GM21515 (cell line): ENCODE measurements around the gene RCBTB2.
"Not testable (repeated sequence)": the region's sequence is repeated elsewhere in the genome, so short reads cannot be mapped to it uniquely, and the experiment has no call there.

Experiments used
- ATAC-seq: cut with Tn5 transposase; IDR thresholded peaks from one replicate; pipeline ENCODE4 v1.9.1; 2021; ENCODE audit not compliant: unreplicated experiment

Gene RCBTB2

DNA sequence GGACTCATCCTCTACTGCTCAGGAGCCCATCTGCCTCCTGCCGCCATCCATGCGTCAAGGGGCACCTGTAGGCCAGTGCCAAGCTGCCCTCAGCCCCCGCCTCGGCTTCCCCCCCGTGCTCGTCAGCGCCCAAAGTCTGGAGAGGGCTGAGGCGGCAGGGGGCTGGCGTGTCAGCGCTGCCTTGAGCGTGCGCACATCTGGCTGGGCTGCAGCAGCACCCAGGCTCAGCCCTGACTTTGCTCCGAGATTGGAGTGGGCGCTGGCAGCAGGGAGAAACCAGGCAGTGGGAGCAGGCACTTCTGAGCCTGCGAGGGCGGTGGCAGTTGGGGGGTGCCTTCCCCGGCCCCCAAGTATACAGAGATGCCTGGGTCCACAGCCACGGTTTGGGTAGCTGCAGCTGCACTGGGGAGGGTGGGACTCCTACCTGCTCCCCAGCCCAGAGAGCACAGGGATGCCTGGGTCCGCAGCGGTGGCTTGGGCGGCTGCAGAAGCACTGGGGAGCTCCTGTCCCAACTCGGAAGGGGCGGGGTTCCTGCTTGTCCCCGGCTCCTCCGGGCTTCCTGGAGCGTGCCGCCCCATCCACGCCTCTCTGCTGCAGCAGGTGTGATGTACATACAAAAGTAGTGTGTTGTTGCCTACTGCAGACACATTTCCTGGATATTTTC, 75.2 kb downstream of the RCBTB2 start:
- no peak for ATAC-seq

- no peak for ATAC-seq
Observed at GRCh38 chr13:48456546-48456945, 76.3 kb downstream of the RCBTB2 start.

DNA sequence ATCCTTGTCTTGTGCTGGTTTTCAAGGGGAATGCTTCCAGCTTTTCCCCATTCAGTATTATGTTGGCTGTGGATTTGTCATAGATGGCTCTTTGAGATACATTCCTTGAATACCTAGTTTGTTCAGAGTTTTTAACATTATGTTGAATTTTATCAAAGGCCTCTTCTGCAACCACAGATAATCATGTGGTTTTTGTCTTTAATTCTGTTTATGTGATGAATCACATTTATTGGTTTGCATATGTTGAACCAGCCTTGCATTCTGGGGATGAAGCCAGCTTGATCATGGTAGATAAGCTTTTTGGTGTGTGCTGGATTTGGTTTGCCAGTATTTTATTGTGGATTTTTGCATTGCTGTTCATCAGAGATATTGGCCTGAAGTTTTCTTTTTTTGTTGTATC, 81.7 kb downstream of the RCBTB2 start:
- ATAC-seq = not testable (repeated sequence)

GRCh38 chr13:48449656-48450055, 83.2 kb downstream of the RCBTB2 start:
- ATAC-seq = no peak

- ATAC-seq = no peak
Observed at GRCh38 chr13:48448959-48449614, 83.8 kb downstream of the RCBTB2 start.

GRCh38 chr13:48448285-48448958, 84.5 kb downstream of the RCBTB2 start:
- no peak for ATAC-seq

- ATAC-seq = no peak
Observed at GRCh38 chr13:48446464-48446863, 86.4 kb downstream of the RCBTB2 start.

DNA sequence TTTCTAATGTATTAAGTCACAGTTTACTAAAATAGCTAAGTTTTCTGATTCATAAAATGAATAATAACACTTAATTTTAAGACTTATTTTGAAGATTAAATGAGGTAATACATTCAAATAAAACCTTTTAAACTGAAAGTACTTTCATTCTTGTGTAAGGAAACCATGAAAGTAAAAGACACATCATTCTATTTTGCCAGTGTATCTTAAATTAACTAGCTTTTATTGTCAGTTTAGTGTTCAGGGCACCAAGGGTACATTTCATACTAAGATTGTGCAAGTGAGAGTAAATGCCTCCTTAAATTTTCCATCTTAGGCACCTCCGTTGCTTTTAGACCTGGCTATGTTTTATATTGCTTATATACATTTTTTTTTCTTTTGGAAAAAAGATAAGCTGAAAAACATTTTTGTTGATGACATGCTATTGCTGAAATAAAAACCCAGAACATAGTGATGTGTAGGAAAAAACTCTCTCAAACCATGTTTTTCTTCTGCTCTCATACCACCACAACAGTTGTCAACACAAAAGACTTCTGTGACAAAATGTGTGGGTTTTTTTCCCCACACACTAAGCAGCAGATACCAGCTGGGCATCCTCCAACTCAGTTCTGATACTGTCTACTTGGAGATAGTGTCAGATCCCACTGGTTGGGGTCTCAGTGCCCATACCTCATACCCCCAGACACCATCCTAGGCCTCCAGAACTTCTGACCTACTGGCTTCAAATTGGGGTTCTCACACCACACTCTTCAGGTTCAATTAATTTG, 89.3 kb downstream of the RCBTB2 start:
- ATAC-seq = no peak
